ENCODE results near the gene TSPAN14. TPM values are rescaled to one million over a fixed set of nuclear protein-coding genes. Genes with fewer than 3 reads are reported as not detected.
A peak's percentile ranks its signal among the peaks of the same experiment; 100 is the strongest.

The TSPAN14 gene
- total RNA-seq, 1 experiment from 2014 or later, result 116 TPM

DNA sequence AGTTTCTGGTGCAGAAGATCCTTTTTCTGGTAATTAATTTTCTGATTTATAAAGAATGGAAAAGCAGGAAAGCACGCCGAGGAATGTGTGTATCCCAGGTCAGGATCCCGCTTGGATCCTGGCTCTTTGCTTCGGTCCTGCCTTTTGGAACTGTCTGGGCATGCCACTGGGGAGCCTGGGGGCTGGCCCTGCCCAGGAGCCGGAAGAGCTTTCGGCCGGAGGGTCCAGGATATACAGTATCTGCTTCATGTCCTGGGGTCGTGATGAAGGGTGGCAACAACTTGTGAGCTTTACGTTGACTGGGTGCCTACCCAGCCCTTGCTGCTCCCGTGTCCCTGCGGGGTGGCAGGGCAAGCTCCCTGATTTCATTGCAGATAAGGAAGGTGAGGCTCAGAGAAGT is 86.0 kb downstream of the TSPAN14 start:
- no peaks in the 10 kb centered on the region for H3K9me3 Mint-ChIP-seq (ENCODE audit: low read depth, unreplicated experiment)
- TF ChIP-seq, protein P1, sequence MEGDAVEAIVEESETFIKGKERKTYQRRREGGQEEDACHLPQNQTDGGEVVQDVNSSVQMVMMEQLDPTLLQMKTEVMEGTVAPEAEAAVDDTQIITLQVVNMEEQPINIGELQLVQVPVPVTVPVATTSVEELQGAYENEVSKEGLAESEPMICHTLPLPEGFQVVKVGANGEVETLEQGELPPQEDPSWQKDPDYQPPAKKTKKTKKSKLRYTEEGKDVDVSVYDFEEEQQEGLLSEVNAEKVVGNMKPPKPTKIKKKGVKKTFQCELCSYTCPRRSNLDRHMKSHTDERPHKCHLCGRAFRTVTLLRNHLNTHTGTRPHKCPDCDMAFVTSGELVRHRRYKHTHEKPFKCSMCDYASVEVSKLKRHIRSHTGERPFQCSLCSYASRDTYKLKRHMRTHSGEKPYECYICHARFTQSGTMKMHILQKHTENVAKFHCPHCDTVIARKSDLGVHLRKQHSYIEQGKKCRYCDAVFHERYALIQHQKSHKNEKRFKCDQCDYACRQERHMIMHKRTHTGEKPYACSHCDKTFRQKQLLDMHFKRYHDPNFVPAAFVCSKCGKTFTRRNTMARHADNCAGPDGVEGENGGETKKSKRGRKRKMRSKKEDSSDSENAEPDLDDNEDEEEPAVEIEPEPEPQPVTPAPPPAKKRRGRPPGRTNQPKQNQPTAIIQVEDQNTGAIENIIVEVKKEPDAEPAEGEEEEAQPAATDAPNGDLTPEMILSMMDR (IDR thresholded peaks at IDR 0.05; ENCODE audit: unreplicated experiment), result no peak
- H3K27ac Mint-ChIP-seq (ENCODE audit: unreplicated experiment), result no peak overlapping the region
- H3K4me3 Mint-ChIP-seq (ENCODE audit: low read depth, unreplicated experiment), result no peak overlapping the region
- no peak for DNase-seq
- peaks cover 41% of the 10 kb centered on the region for H3K27me3 Mint-ChIP-seq (ENCODE audit: unreplicated experiment)
- H3K4me1 Mint-ChIP-seq (ENCODE audit: low read depth, unreplicated experiment), result peaks cover 21% of the 10 kb centered on the region
- intact Hi-C loops (cut with micrococcal nuclease; ENCODE audit: unreplicated experiment), result no loop called here
- peaks cover 12% of the 10 kb centered on the region for H3K36me3 Mint-ChIP-seq (ENCODE audit: insufficient read depth, unreplicated experiment)
- no TSS peak for BruUV-seq (replicated peaks)
- CTCF ChIA-PET, result no interaction called here

DNA sequence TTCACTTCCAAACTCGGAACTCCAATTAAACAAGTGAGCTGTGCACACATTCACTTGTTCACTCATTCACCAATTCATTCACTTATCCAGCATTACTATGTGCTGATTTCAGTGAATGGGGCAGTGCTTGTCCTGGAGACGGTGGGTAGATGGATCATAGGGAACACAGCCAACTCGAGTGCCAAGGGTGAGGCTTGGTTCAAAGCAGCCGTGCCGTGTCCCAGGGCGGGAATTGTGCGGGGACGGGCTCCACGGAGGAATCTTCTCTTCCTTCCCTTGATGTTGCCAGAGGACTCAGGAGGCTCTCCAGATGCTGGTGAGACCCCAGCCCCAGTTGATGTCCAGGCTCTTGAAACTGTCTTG is 86.5 kb downstream of the TSPAN14 start:
- intact Hi-C loops (cut with micrococcal nuclease; ENCODE audit: unreplicated experiment), result no loop called here
- H3K36me3 Mint-ChIP-seq (ENCODE audit: insufficient read depth, unreplicated experiment), result peaks cover 9% of the 10 kb centered on the region
- no peak for DNase-seq
- BruUV-seq (replicated peaks), result no TSS peak
- TF ChIP-seq, protein P1 (IDR thresholded peaks at IDR 0.05; ENCODE audit: unreplicated experiment), result no peak
- H3K4me1 Mint-ChIP-seq (ENCODE audit: low read depth, unreplicated experiment), result peaks cover 18% of the 10 kb centered on the region
- H3K9me3 Mint-ChIP-seq (ENCODE audit: low read depth, unreplicated experiment), result no peaks in the 10 kb centered on the region
- H3K27me3 Mint-ChIP-seq (ENCODE audit: unreplicated experiment), result peaks cover 45% of the 10 kb centered on the region
- CTCF ChIA-PET, result no interaction called here
- H3K4me3 Mint-ChIP-seq (ENCODE audit: low read depth, unreplicated experiment), result peak overlapping the region; percentile 59
- no peak overlapping the region for H3K27ac Mint-ChIP-seq (ENCODE audit: unreplicated experiment)

DNA sequence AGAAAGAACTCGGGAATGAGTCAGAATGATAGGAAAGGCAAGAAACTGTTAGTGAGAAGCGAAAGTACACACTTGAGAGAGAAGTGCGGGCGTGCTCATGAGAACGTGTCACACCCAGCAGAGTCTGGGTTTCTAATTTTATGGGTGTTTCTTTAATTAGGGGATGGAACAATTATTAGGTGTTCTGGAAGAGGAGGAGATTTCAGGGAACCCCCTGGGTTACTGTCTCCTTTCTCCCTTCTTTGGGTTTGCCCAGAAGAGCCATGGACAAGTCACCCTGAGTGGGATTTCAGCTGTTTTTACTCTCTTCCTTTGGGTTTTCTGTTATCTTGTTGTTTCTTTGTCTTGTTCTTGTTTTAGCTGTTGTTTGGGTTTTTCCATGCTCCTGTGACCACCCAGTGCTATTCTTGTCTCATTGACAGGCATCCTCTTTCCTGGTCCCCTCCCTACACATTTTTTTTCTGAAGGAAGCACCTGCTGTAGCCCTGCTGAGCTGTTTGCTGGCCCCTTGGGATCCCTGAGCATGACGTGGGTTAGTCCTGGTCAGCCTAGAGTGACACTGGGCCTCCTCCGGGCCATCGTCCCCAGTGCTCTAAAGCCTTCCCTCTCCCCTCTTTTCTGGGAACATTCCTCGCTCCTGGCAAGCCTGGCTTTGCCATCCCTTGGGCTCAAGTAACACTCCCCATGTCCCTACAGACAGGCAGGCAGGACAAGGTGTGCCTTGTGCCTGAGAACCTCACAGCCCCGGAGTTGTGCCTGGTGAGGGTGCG is 87.1 kb downstream of the TSPAN14 start:
- Mint-ChIP-seq H3K27ac (ENCODE audit: unreplicated experiment) (no peak overlapping the region), H3K27me3 (ENCODE audit: unreplicated experiment) (peaks cover 50% of the 10 kb centered on the region), H3K4me3 (ENCODE audit: low read depth, unreplicated experiment) (peak overlapping the region; percentile 59), H3K4me1 (ENCODE audit: low read depth, unreplicated experiment) (peaks cover 13% of the 10 kb centered on the region), H3K36me3 (ENCODE audit: insufficient read depth, unreplicated experiment) (peaks cover 3% of the 10 kb centered on the region), H3K9me3 (ENCODE audit: low read depth, unreplicated experiment) (no peaks in the 10 kb centered on the region)
- intact Hi-C loops (cut with micrococcal nuclease; ENCODE audit: unreplicated experiment), result no loop called here
- TF ChIP-seq, protein P1 (IDR thresholded peaks at IDR 0.05; ENCODE audit: unreplicated experiment), result no peak
- BruUV-seq (replicated peaks), result no TSS peak
- CTCF ChIA-PET, result interaction anchor here (0.6 kb wide), 2 partner anchors 31 to 769 kb away, joined by 3 read pairs; no protein-coding TSS in a partner anchor
- DNase-seq, result no peak

DNA sequence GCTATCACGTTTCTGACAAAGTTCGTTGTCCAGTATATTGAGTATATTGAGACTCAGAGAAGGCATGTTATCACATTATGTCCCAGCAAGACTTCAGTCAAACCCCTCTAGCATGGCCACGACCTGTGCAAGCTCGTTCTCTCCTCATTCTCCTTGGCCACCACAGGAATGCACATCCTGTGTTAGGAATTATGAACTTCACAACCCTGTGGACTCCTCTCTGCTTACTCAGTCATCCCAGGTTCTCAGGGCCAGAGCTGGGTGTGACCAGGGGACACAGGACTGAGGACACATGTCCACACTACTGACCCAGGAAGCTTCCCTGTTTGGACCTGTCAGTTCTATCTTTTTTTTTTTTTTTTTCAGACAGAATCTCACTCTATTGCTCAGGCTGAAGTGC is 87.9 kb downstream of the TSPAN14 start:
- no peak overlapping the region for H3K27ac Mint-ChIP-seq (ENCODE audit: unreplicated experiment)
- no TSS peak for BruUV-seq (replicated peaks)

More for the DNA sequence above, 87.9 kb downstream of the TSPAN14 start:
- Mint-ChIP-seq H3K36me3 (ENCODE audit: insufficient read depth, unreplicated experiment) (no peaks in the 10 kb centered on the region), H3K9me3 (ENCODE audit: low read depth, unreplicated experiment) (no peaks in the 10 kb centered on the region), H3K4me3 (ENCODE audit: low read depth, unreplicated experiment) (no peak overlapping the region), H3K4me1 (ENCODE audit: low read depth, unreplicated experiment) (peaks cover 13% of the 10 kb centered on the region), H3K27me3 (ENCODE audit: unreplicated experiment) (peaks cover 53% of the 10 kb centered on the region)
- no peak for DNase-seq
- CTCF ChIA-PET, result interaction anchor here (0.6 kb wide), 1 partner anchor 770 kb away, joined by 3 read pairs; no protein-coding TSS in a partner anchor
- TF ChIP-seq, protein P1 (IDR thresholded peaks at IDR 0.05; ENCODE audit: unreplicated experiment), result no peak
- intact Hi-C loops (cut with micrococcal nuclease; ENCODE audit: unreplicated experiment), result no loop called here
